Measurements from ENCODE around the gene HMOX1. TPM values are rescaled to one million over a fixed set of nuclear protein-coding genes. Genes with fewer than 3 reads are reported as not detected.

HMOX1 gene
- total and polyA plus RNA-seq, 2 of the 8 experiments (the other 6 are each of a cell fraction or from before 2014, with no cell fraction given), result 25.0 to 41.6 TPM

DNA sequence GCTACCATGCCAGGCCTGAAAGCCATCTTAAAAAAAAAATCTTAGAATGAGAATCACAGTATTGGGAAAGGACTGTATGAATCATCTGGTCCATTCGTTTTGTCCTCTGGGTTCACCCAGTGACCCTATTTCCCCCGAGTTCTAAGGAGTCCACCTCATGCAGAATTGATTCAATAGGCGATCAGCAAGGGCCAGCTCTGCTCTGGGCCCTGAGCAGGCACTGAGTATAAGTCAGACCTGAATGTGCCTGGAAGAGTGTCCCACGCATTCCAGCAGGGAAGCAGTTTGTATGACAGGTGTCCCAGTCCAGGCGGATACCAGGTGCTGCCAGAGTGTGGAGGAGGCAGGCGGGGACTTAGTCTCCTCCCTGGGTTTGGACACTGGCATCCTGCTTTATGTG, 883 bp upstream of the HMOX1 start:
- Histone ChIP-seq H2AFZ (ENCODE audit: low read length) (no peak overlapping the region), H3K23me2 (ENCODE audit: low read depth, low read length) (peaks cover 8% of the 10 kb centered on the region; the same call in 1 of the 2 replicates), H3K79me2 (ENCODE audit: control insufficient read depth in 1 of 2, insufficient read depth in 2 of 2, low read length in 2 of 2) (peaks cover 0 to 4% of the 10 kb centered on the region in 2 experiments; a peak in 1 of 4 replicates), H3K23ac (ENCODE audit: insufficient read length) (no peak overlapping the region), H3K4me1 (replicated peaks in 1 of 4; ENCODE audit: control insufficient read depth in 3 of 4, insufficient read depth in 4 of 4, low read length in 3 of 4) (peaks cover 22 to 31% (median 26%) of the 10 kb centered on the region in 4 experiments), H2BK120ac (replicated peaks; ENCODE audit: low read depth, low read length) (peak overlapping the region; percentile 94), H2BK15ac (ENCODE audit: low read length) (peak overlapping the region; percentile 2; the same call in 1 of the 2 replicates), H3K4me2 (ENCODE audit: insufficient read depth in 1 of 2, low read depth in 2 of 2, low read length in 2 of 2) (peak overlapping the region in 1 of 2 experiments; percentile 85; a peak in 1 of 4 replicates), H3K18ac (ENCODE audit: extremely low read depth, low read length) (no peak overlapping the region), H3K79me1 (ENCODE audit: low read depth, low read length) (peaks cover 2% of the 10 kb centered on the region; the same call in 1 of the 2 replicates), H3K36me3 (ENCODE audit: control insufficient read depth in 2 of 4, insufficient read depth in 4 of 4, low read length in 3 of 4) (0 out of 8 replicates have a peak, but pooled peaks cover 0 to 3% (median 0%) of the 10 kb centered on the region in 4 experiments), H3K4me3 (ENCODE audit: extremely low read depth in 1 of 4, insufficient read depth in 2 of 4, low read depth in 3 of 4, low read length in 4 of 4) (no peak overlapping the region), H3K14ac (ENCODE audit: insufficient read length) (no peak overlapping the region), H4K20me1 (replicated peaks in 1 of 2; ENCODE audit: control insufficient read depth in 1 of 2, insufficient read depth in 2 of 2, low read length in 2 of 2) (no peaks in the 10 kb centered on the region), H4K8ac (ENCODE audit: extremely low read depth, insufficient read depth, low read length) (no peak overlapping the region), H3K56ac (replicated peaks; ENCODE audit: insufficient read length, low read depth, low read length) (no peak overlapping the region), H4K5ac (ENCODE audit: insufficient read length, low read depth, low read length) (no peak overlapping the region), H3K27ac (ENCODE audit: low read depth, low read length) (no peak overlapping the region), H3K9ac (replicated peaks in 1 of 4; ENCODE audit: extremely low read depth in 1 of 4, low read depth in 3 of 4, low read length in 3 of 4) (no peak overlapping the region; a peak in 1 of 7 replicates), H2BK5ac (ENCODE audit: low read depth, low read length) (0 out of 2 replicates have a peak overlapping the region, but pooled peaks have one; percentile 1), H2BK12ac (ENCODE audit: low read depth, low read length) (peak overlapping the region; percentile 89; the same call in 1 of the 2 replicates), H4K91ac (replicated peaks; ENCODE audit: insufficient read length, low read length) (peak overlapping the region; percentile 84), H3K27me3 (replicated peaks in 1 of 4; ENCODE audit: control insufficient read depth in 3 of 4, extremely low read depth in 1 of 4, insufficient read depth in 3 of 4, low read length in 3 of 4) (no peaks in the 10 kb centered on the region; a peak in 1 of 7 replicates), H3K9me3 (ENCODE audit: insufficient read depth in 2 of 2, low read depth in 1 of 2, low read length in 1 of 2) (no peaks in the 10 kb centered on the region), H2BK20ac (ENCODE audit: low read length) (peak overlapping the region; percentile 13; the same call in 1 of the 2 replicates), H3K4ac (replicated peaks; ENCODE audit: insufficient read length, low read depth, low read length) (no peak overlapping the region), H2AK5ac (ENCODE audit: low read depth, low read length) (peak overlapping the region; percentile 17)
- WGBS, 2 experiments (ENCODE audit: extremely low coverage in 1 of 2, insufficient coverage in 1 of 2, insufficient read length in 1 of 2, insufficient replicate concordance in 2 of 2, low coverage in 1 of 2, low lambda C conversion rate in 2 of 2, missing lambda C conversion rate in 1 of 2), result 91% methylated on average over 6 of the region's 6 CpGs; no CpG with 5 or more reads in 1 of the 2 experiments
- DNase-seq (ENCODE audit: low read depth in 1 of 2, low spot score in 2 of 2) (no peak), FAIRE-seq (no peak)
- ChIA-PET CTCF (ENCODE audit: partially characterized antibody) (interaction anchor here (0.6 to 1.6 kb wide), 7 partner anchors 9 to 363 kb away, joined by 3 to 6 read pairs (median 3); no protein-coding TSS in a partner anchor), POLR2A (ENCODE audit: partially characterized antibody) (interaction anchor here (0.6 to 57.4 kb wide), 5 partner anchors 21 to 134 kb away, joined by 3 to 1995 read pairs (median 3); partner anchors contain the start of gene MCM5)
- TF ChIP-seq CREB1 (IDR thresholded peaks at IDR 0.05), result no peak
- no peak for TF ChIP-seq KDM1A (IDR thresholded peaks at IDR 0.05; ENCODE audit: borderline replicate concordance, low read length)
- no peak for TF ChIP-seq SP2 (IDR thresholded peaks at IDR 0.05; ENCODE audit: low read length)
- no peak for TF ChIP-seq RAD21 (IDR thresholded peaks at IDR 0.05 in 1 of 2, conservative IDR thresholded peaks at IDR 0.05 in 1 of 2; ENCODE audit: low read depth in 2 of 2, low read length in 2 of 2)
- no peak for TF ChIP-seq CEBPB (IDR thresholded peaks at IDR 0.05; ENCODE audit: low read depth, low read length)
- TF ChIP-seq RXRA (IDR thresholded peaks at IDR 0.05; ENCODE audit: insufficient read depth, low read depth, low read length), result no peak
- no peak for TF ChIP-seq GTF2F1 (IDR thresholded peaks at IDR 0.05; ENCODE audit: borderline replicate concordance, low read depth, low read length)
- TF ChIP-seq EZH2 (IDR thresholded peaks at IDR 0.05; ENCODE audit: low read depth, low read length, severe bottlenecking), result no peak
- TF ChIP-seq USF2 (IDR thresholded peaks at IDR 0.05; ENCODE audit: low read length), result no peak
- no peak for TF ChIP-seq SRF (IDR thresholded peaks at IDR 0.05; ENCODE audit: low read depth, low read length)
- TF ChIP-seq TCF12 (IDR thresholded peaks at IDR 0.05; ENCODE audit: low read depth, low read length), result no peak
- no peak for TF ChIP-seq EGR1 (IDR thresholded peaks at IDR 0.05; ENCODE audit: borderline replicate concordance, low read depth, low read length)
